Activated CD4-positive, CD25-positive, alpha-beta regulatory T cell (primary cell): ENCODE measurements around the gene SLC2A4.

Source experiments
- DNase-seq, 4 experiments: peaks; one replicate each; lab custom pipeline; 2025; lab: John Stamatoyannopoulos, UW

Gene SLC2A4

GRCh38 chr17:7248796-7249195 is 32.7 kb upstream of the SLC2A4 start:
- DNase-seq = no peak

- no peak for DNase-seq
Measured at GRCh38 chr17:7249214-7249613, 32.3 kb upstream of the SLC2A4 start.

- DNase-seq = no peak
Measured at GRCh38 chr17:7249830-7250229, 31.7 kb upstream of the SLC2A4 start.

GRCh38 chr17:7250695-7251627 is 30.6 kb upstream of the SLC2A4 start:
- DNase-seq = no peak

- peak; percentile 96 to 99 (median 96) for DNase-seq
Measured at GRCh38 chr17:7251661-7252175, 29.8 kb upstream of the SLC2A4 start, which contains the start of gene CTDNEP1. CTDNEP1 (minus strand) TSS chr17:7251734; CDS start chr17:7251296, 438 bp downstream.

- peak; percentile 72 to 80 (median 74) for DNase-seq
Measured at GRCh38 chr17:7252176-7253043, 29.1 kb upstream of the SLC2A4 start, which contains the start of gene ELP5. ELP5 (plus strand) TSS chr17:7252215; CDS start chr17:7252551, 336 bp downstream.

- no peak for DNase-seq
Measured at GRCh38 chr17:7253082-7253481, 28.4 kb upstream of the SLC2A4 start.

- DNase-seq = no peak
Measured at GRCh38 chr17:7254511-7254910, 27.0 kb upstream of the SLC2A4 start.

GRCh38 chr17:7256766-7257456 is 24.6 kb upstream of the SLC2A4 start:
- no peak for DNase-seq

GRCh38 chr17:7258731-7259554 is 22.6 kb upstream of the SLC2A4 start:
- DNase-seq = no peak

- no peak for DNase-seq
Measured at GRCh38 chr17:7259555-7259889, 22.0 kb upstream of the SLC2A4 start.

GRCh38 chr17:7260151-7260550 is 21.4 kb upstream of the SLC2A4 start:
- DNase-seq = no peak

GRCh38 chr17:7260651-7261378 is 20.7 kb upstream of the SLC2A4 start:
- DNase-seq = peak in 1 of 4 experiments; percentile 20

GRCh38 chr17:7261379-7262191 is 19.9 kb upstream of the SLC2A4 start:
- DNase-seq = peak in 1 of 4 experiments; percentile 32

- no peak for DNase-seq
Measured at GRCh38 chr17:7262192-7262934, 19.2 kb upstream of the SLC2A4 start, which contains the start of gene CLDN7. CLDN7 (minus strand) TSS chr17:7262478; CDS start chr17:7262043, 435 bp downstream.

GRCh38 chr17:7262935-7263800 is 18.4 kb upstream of the SLC2A4 start:
- no peak for DNase-seq

- DNase-seq = no peak
Measured at GRCh38 chr17:7263801-7264078, 17.8 kb upstream of the SLC2A4 start.

GRCh38 chr17:7266784-7267183 is 14.7 kb upstream of the SLC2A4 start:
- DNase-seq = no peak
